ENCODE measurements around the gene SLC38A4.
"Not testable (repeated sequence)": the region's sequence is repeated elsewhere in the genome, so short reads cannot be mapped to it uniquely, and the experiment has no call there.

The SLC38A4 gene

DNA sequence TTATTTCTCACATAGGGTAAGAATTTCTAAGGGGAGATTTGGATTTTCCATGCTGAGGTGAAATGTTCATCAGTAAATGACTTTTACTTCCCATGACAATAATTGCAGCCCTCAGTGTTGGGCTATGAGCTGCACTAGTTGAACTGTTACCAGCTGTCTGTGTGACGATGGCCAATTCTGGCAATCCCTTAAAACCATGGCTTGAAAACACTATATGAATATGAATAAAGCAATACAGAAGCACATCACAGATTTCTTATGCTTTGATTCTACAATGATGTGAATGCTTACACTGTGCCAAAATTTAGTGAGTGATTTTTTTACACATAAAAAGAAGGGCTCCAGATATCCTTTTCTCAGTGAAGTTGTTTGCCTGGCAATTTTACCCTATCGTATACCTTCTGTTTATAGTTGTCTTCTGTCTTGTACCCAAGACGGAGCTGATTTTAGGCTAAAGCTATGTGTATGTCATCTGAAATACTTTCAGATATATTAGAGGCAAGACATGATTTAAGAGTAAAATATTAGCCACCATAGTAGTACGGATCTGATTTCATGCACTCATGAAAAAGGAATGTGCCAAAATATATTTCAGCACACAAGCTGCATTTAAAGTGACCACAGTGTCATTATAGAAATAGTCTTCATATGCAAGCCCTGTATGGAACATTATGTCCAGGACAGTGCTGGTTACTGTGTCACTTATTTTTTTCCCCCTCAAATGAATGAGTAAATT is 52.0 kb downstream of the SLC38A4 start:
- no peak for DNase-seq

DNA sequence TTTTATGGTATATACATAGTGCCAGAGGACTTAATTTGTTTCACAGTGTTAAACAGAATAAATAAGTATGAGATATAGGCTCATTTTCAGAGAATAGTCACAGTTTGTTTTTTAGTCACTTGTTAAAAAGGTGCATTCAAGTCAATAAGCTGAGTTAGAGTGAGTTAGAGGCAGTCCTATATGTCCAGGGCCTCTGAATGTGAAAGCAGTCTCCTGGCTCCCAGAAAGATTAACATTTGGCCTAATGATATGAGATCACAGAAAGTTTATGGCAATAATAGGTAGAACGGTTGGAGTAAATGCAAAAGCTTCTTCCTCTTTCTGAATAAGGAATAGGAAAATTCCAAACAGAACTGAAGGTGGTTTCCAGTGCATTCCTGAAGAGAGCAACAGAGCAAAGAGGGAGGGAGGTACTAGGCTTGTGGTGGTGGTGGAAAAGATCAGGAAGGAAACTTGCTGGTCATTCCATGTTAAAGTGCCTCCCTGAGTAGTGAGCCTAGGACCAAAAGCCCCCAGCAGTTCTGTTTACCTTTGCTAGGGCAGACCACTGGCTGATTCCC is 54.4 kb downstream of the SLC38A4 start:
- no peak for DNase-seq

DNA sequence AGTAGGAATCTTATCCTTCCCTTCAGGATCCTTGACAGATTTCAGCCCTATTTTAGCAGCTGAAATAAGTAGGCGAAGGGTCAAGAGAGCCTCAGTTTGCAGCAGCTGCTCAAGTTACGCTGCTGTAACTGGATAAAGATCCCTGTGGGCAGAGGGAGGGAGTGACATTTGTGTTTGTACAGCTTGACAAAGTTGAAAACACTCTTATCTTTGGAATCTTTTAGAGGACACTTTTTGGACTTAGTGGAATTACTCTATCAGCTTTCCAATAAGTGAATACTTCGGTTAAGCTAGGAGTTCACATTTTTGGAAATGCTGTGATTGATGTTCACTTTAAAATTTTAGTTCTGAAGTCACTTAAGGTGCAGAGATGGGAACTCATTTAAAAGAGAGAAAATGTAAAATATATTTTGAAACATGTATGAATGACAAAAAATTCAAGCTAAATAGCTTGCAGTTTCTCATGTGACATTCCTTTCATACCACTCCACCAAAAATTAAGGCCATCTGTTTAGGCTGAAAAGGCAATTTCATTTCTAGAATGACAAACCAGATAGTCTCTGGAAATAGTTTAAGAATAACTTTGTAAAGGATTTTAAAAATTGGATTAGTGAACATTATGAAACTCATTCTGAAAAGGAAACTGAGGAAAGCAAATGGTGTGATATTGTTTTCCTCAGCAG is 55.2 kb downstream of the SLC38A4 start:
- no peak for DNase-seq

GRCh38 chr12:46764005-46764404 is 61.8 kb downstream of the SLC38A4 start:
- DNase-seq, result no peak

DNA sequence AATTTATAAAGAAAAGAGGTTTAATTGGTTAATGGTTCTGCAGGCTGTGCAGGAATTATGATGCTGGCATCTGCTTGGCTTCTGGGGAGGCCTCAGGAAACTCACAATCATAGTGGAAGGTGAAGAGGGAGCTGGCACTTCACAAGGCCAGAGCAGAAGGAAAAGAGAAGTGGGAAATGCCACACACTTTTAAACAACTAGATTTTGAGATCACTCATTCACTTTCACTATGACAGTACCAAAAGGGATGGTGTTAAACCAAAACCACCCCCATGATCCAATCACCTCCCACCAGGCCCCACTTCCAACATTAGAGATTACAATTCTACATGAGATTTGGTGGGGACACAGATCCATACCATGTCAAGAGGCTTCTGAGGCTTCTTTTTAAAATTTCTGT is 62.6 kb downstream of the SLC38A4 start:
- no peak for DNase-seq

- DNase-seq, result no peak
These were observed 71.2 kb downstream of the SLC38A4 start for GRCh38 chr12:46754550-46754949.

DNA sequence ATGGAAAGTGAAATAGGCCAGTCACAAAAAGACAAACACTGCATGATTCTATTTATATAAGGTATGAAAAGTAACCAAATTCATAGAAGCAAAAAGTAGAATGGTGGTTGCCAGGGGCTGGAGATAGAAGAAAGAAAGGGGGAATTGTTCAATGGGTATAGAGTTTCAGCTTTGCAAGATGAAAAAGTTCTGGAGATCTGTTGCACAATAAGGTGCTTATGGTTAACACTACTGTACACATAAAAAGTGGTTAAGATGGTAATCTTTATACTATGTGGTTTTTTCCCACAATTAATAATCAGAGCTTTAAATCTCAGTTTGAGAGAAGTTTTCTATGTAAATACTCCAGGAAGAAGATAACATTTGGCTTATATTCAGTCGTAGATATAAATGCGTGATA is 73.4 kb downstream of the SLC38A4 start:
- DNase-seq, result no peak

DNA sequence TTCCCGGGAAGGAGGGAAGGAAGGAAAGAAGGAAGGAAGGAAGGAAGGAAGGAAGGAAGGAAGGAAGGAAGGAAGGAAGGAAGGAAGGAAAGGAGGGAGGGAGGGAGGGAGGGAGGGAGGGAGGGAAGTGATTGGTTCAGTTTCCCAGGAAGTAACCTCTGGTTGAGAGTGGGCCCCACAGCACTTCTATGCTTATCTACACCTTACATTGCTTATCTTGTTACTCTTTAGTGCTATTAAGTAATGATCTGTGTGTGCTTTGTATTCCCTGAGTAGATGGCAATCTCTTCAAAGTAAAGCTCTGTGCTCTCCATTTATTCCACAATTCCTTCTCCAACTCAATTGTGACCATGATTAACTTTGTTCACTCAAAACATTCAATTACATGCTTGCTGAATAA is 74.6 kb downstream of the SLC38A4 start:
- no peak for DNase-seq

- DNase-seq, result no peak
These were observed 76.5 kb downstream of the SLC38A4 start for GRCh38 chr12:46749322-46749721.

DNA sequence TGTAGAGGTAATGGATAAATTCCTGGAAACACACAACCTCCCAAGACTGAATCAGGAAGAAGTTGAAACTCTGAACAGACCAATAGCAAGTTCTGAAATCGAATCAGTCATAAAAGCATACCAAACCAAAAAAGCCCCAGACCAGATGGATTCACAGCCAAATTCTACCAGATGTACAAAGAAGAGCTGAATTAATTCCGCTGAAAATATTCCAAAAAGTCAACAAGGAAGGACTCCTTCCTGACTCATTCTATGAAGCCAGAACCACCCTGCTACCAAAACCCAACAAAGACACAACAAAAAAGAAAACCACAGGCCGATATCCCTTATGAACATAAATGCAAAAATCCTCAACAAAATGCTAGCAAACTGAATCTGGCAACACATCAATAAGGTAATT is 81.5 kb downstream of the SLC38A4 start:
- DNase-seq, result no peak

GRCh38 chr12:46743456-46743855 is 82.3 kb downstream of the SLC38A4 start:
- DNase-seq, result no peak

DNA sequence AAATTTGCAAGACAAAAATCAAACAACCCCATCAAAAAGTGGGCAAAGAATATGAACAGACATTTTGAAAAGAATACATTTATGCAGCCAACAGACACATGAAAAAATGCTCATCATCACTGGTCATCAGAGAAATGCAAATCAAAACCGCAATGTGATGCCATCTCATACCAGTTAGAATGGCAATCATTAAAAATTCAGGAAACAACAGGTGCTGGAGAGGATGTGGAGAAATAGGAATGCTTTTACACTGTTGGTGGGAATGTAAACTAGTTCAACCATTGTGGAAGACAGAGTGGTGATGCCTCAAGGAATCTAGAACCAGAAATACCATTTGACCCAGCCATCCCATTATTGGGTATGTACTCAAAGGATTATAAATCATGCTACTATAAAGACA is 83.5 kb downstream of the SLC38A4 start:
- not testable (repeated sequence) for DNase-seq

- DNase-seq, result no peak
These were observed 100.5 kb downstream of the SLC38A4 start for GRCh38 chr12:46725332-46725731.

- DNase-seq, result no peak
These were observed 102.0 kb downstream of the SLC38A4 start for GRCh38 chr12:46723629-46724419.

GRCh38 chr12:46722394-46723185 is 103.2 kb downstream of the SLC38A4 start:
- DNase-seq, result no peak

DNA sequence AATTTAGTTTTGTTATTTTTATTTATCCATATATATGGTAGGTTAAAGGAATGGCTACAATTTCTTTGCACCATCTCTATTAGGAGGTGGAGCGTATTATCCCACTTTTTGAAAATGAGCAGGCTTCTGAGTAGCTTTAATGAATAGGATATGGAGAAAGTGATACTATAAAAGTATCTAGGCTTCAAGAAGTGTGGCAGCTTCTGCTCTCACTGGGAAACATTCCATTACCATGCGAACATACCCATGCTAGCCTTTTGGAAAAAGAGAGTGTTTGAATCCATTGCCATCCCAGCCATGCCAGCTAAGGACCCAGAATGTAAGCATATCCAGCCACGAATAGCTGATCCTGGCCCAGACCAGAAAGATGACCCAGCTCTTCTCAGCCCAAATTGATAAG is 107.3 kb downstream of the SLC38A4 start:
- DNase-seq, result no peak

DNA sequence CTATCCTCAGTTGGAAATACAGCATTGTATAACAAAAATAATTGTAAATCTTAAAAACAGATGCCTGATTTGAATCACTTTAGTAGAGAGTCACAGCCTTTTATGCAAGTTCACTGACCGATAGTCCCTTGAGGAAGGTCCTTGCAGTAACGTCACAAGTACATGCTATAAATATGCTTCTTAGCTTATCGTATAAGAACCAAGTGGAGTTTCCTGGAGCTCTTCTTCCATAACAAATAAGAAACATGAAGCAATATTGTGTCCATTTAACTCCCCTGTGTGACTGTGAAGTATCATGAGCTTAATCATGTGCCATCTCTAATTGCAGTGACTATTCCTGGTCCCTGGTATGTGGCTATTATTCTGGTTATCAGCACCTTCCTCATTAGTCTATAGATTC is 107.9 kb downstream of the SLC38A4 start:
- no peak for DNase-seq

DNA sequence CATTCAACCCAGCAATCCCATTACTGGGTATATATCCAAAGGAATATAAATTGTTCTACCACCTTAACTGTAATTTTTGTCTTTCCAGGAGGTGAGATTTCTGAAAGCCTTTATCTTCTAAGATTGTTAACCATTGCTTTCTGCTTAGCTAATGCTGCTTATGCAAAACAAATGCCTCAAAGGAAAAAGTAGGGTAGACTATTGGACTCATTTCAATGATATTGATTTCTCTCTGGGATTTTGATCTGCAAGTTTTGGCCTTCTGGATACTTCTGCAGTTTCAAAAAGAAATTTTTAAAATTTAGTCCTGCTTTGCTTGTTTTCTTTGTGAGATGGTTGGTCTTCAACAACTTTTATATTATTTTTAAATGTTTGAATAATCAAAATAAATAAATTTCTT is 108.6 kb downstream of the SLC38A4 start:
- no peak for DNase-seq
